Esophagus muscularis mucosa (tissue), 4 donors: ENCODE data around the gene KRT33A.

Experiments
- CTCF ChIP-seq, 3 experiments: fragments of 200-600 bp in 2 of 3; fragments of 450-650 bp in 1 of 3; sonication (generic) in 2 of 3; IDR thresholded peaks; one replicate each; pipeline ENCODE4 v1.5.1; 2017 to 2019; ENCODE audit warnings: antibody characterized with exemption in 3 of 3, mild to moderate bottlenecking in 2 of 3, moderate library complexity in 1 of 3
- EP300 ChIP-seq: sonication (generic); formaldehyde crosslinking; IDR thresholded peaks from one replicate; pipeline ENCODE4 v1.6.1; 2017; ENCODE audit warnings: antibody characterized with exemption
- POLR2A ChIP-seq: fragments of 450-650 bp; IDR thresholded peaks from one replicate; pipeline ENCODE4 v1.6.1; 2017; ENCODE audit warnings: antibody characterized with exemption, moderate library complexity, mild to moderate bottlenecking, low read depth
- POLR2AphosphoS5 ChIP-seq, 2 donors: sonication (generic); formaldehyde crosslinking; IDR thresholded peaks; one replicate each; pipeline ENCODE4 v1.6.1; 2017; ENCODE audit warnings: antibody characterized with exemption in 2 of 2

GRCh38 chr17:41347869-41348760, 2.5 kb downstream of the KRT33A start:
- TF ChIP-seq CTCF (IDR thresholded peaks at IDR 0.05) = no peak
- no peak for TF ChIP-seq POLR2AphosphoS5 (IDR thresholded peaks at IDR 0.05)
- no peak for TF ChIP-seq EP300
- no peak for TF ChIP-seq POLR2A
